Thyroid gland (tissue), 4 donors: Measurements from ENCODE around the gene TTC9B. TPM values are rescaled to one million over a fixed set of nuclear protein-coding genes. Genes with fewer than 3 reads are reported as not detected.

ENCODE experiments used
- DNase-seq, 2 donors: peaks; one replicate each; pipeline ENCODE4 v3.0.0-alpha.2; 2019
- H3K27ac ChIP-seq, 3 donors: fragments of 200-600 bp; sonication (generic); 1 replicate in 2 of 3; 2 replicates in 1 of 3; pipeline ENCODE4 v1.5.1; 2016 to 2019; ENCODE audit warnings: mild to moderate bottlenecking in 1 of 3, moderate library complexity in 1 of 3
- H3K27me3 ChIP-seq: fragments of 200-600 bp; sonication (generic); one replicate; pipeline ENCODE4 v1.5.1; 2019
- H3K36me3 ChIP-seq, 2 donors: fragments of 200-600 bp; sonication (generic); one replicate each; pipeline ENCODE4 v1.5.1; 2016 to 2019
- H3K4me1 ChIP-seq, 2 donors: fragments of 200-600 bp; sonication (generic); one replicate each; pipeline ENCODE4 v1.5.1; 2017 to 2019
- H3K4me3 ChIP-seq, 3 donors: fragments of 200-600 bp; sonication (generic); replicated peaks in 1 of 3; 1 replicate in 2 of 3; 2 replicates in 1 of 3; pipeline ENCODE4 v1.5.1; 2016; ENCODE audit warnings: mild to moderate bottlenecking in 1 of 3
- H3K9me3 ChIP-seq: fragments of 200-600 bp; sonication (generic); one replicate; pipeline ENCODE4 v1.5.1; 2017
- CTCF ChIP-seq, 6 experiments: fragments of 200-600 bp in 3 of 6; fragments of 450-650 bp in 3 of 6; sonication (generic) in 3 of 6; IDR thresholded peaks; one replicate each; pipeline ENCODE4 v1.5.1; 2016 to 2019; ENCODE audit warnings: antibody characterized with exemption in 6 of 6, mild to moderate bottlenecking in 2 of 6, inconsistent platforms in 1 of 6, moderate library complexity in 1 of 6
- POLR2A ChIP-seq, 2 donors: fragments of 450-650 bp; IDR thresholded peaks; one replicate each; pipeline ENCODE4 v1.6.1; 2017; ENCODE audit warnings: antibody characterized with exemption in 2 of 2, mild to moderate bottlenecking in 2 of 2, moderate library complexity in 1 of 2
- WGBS, 2 donors: methylation state at CpG; one replicate each; pipeline ENCODE4 v1.1.5; 2017; 5-methylcytosine and 5-hydroxymethylcytosine counted together
- intact Hi-C: fragments of 100-400 bp; cut with DNase I; formaldehyde crosslinking; loops from one replicate; pipeline ENCODE4 v1.15.1; 2023
- total RNA-seq, 4 donors: library from RNA; depleted of rRNA; stranded (reverse); fragments of >200 nt; gene quantifications; one replicate each; pipeline ENCODE4 v1.2.3, GENCODE V29; 2016

Gene TTC9B
- total RNA-seq, 4 donors from 2014 or later = not detected

- DNase-seq = peak; percentile 51 to 54
- Histone ChIP-seq H3K4me1 (peaks cover 0 to 19% of the 10 kb centered on the region in 2 donors), H3K27me3 (no peaks in the 10 kb centered on the region), H3K27ac (peak overlapping the region; percentile 39 to 56 (median 43)), H3K4me3 (no peak overlapping the region), H3K9me3 (no peaks in the 10 kb centered on the region), H3K36me3 (peaks cover 35 to 37% of the 10 kb centered on the region in 2 donors)
- WGBS, 2 donors = 52 to 67% methylated on average over 14 to 16 of the region's 16 CpGs
- intact Hi-C loops = no loop called here
- TF ChIP-seq POLR2A (IDR thresholded peaks at IDR 0.05) (no peak), CTCF (IDR thresholded peaks at IDR 0.05) (no peak)
These were observed 13.6 kb upstream of the TTC9B start for GRCh38 chr19:40231544-40232424.

GRCh38 chr19:40231057-40231456, 12.9 kb upstream of the TTC9B start:
- DNase-seq = no peak
- peaks cover 6 to 26% of the 10 kb centered on the region in 2 donors for H3K4me1 ChIP-seq
- no peak overlapping the region for H3K4me3 ChIP-seq
- 88 to 90% methylated on average over 6 of the region's 6 CpGs for WGBS, 2 donors
- intact Hi-C loops = no loop called here
- H3K36me3 ChIP-seq = peaks cover 28 to 31% of the 10 kb centered on the region in 2 donors
- no peaks in the 10 kb centered on the region for H3K9me3 ChIP-seq
- H3K27me3 ChIP-seq = no peaks in the 10 kb centered on the region
- no peak for TF ChIP-seq POLR2A (IDR thresholded peaks at IDR 0.05)
- H3K27ac ChIP-seq = no peak overlapping the region

- H3K4me3 ChIP-seq = no peak overlapping the region
- WGBS, 2 donors = 76 to 95% methylated on average over 4 of the region's 4 CpGs
- peaks cover 7 to 31% of the 10 kb centered on the region in 2 donors for H3K4me1 ChIP-seq
- H3K27ac ChIP-seq = no peak overlapping the region
- TF ChIP-seq POLR2A (IDR thresholded peaks at IDR 0.05) = no peak
- no peak for TF ChIP-seq CTCF (IDR thresholded peaks at IDR 0.05)
- intact Hi-C loops = no loop called here
- no peak for DNase-seq
- H3K9me3 ChIP-seq = no peaks in the 10 kb centered on the region
- H3K36me3 ChIP-seq = peaks cover 17 to 20% of the 10 kb centered on the region in 2 donors
- H3K27me3 ChIP-seq = no peaks in the 10 kb centered on the region
These were observed 11.8 kb upstream of the TTC9B start for GRCh38 chr19:40229926-40230417.

GRCh38 chr19:40229484-40229883, 11.3 kb upstream of the TTC9B start:
- no peaks in the 10 kb centered on the region for H3K9me3 ChIP-seq
- no peaks in the 10 kb centered on the region for H3K27me3 ChIP-seq
- 58 to 62% methylated on average over 3 of the region's 3 CpGs for WGBS, 2 donors
- H3K36me3 ChIP-seq = peaks cover 13 to 15% of the 10 kb centered on the region in 2 donors
- no peak for DNase-seq
- H3K4me1 ChIP-seq = peaks cover 7 to 31% of the 10 kb centered on the region in 2 donors
- TF ChIP-seq POLR2A (IDR thresholded peaks at IDR 0.05) (no peak), CTCF (IDR thresholded peaks at IDR 0.05) (no peak)
- intact Hi-C loops = no loop called here
- H3K27ac ChIP-seq = no peak overlapping the region
- no peak overlapping the region for H3K4me3 ChIP-seq

GRCh38 chr19:40228863-40229262, 10.7 kb upstream of the TTC9B start:
- peaks cover 8 to 11% of the 10 kb centered on the region in 2 donors for H3K36me3 ChIP-seq
- WGBS, 2 donors = 80 to 89% methylated on average over 5 of the region's 5 CpGs
- H3K4me3 ChIP-seq = no peak overlapping the region
- H3K4me1 ChIP-seq = peaks cover 7 to 31% of the 10 kb centered on the region in 2 donors
- TF ChIP-seq POLR2A (IDR thresholded peaks at IDR 0.05) (no peak), CTCF (IDR thresholded peaks at IDR 0.05) (no peak)
- no peaks in the 10 kb centered on the region for H3K9me3 ChIP-seq
- H3K27me3 ChIP-seq = no peaks in the 10 kb centered on the region
- intact Hi-C loops = no loop called here
- no peak for DNase-seq
- H3K27ac ChIP-seq = no peak overlapping the region
